DOHH2 (cell line): ENCODE results near the gene FAM98C.

Experiments used
- CTCF ChIP-seq: fragments of 200-600 bp; sonication (generic); IDR thresholded peaks from one replicate; pipeline ENCODE4 v1.5.1; 2014; ENCODE audit warnings: antibody characterized with exemption, mild to moderate bottlenecking, low read depth, low read length; ENCODE audit not compliant: poor library complexity, severe bottlenecking
- EZH2phosphoT487 ChIP-seq: fragments of 200-600 bp; sonication (generic); IDR thresholded peaks from 2 replicates; pipeline ENCODE4 v1.6.1; 2017; ENCODE audit warnings: borderline replicate concordance, mild to moderate bottlenecking, antibody characterized with exemption, low read length, moderate library complexity, mixed read lengths

DNA sequence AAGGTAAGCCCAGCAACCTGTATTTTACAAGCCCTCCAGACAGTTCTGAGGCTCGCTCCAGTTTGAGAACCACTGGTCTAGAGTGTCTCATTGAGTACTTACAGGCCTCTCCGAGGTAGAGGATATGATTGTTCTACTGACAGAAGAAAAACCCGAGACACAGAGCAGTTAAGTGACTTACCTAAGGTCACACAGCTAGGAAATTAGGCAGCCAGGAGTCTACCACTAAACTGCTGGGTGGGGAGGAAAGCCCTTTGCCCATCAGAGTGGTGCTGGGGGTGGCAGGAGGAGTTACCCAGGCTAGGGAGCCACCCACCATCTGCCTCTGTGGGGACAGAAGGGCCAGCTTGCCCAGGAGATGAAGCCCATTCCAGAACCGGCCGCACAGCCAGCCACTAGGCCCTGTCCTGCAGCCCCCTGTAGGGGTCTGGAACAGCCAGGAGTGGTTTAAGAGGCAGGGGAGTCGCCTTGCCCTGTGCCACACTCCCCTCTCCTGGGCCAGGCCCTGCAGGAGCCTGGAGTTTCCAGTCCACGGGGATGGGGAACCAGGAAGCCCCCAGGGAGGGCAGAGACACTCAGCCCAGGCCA is 22.4 kb downstream of the FAM98C start:
- no peak for TF ChIP-seq CTCF
- no peak for TF ChIP-seq EZH2phosphoT487
